Measurements from ENCODE around the gene PTGES2. TPM values are rescaled to one million over a fixed set of nuclear protein-coding genes. Genes with fewer than 3 reads are reported as not detected.

The PTGES2 gene
- total and polyA plus RNA-seq, 9 of the 15 experiments (the other 6 are each of a cell fraction or from before 2014, with no cell fraction given): 2.4 to 196 (median 90.1) TPM

- no peak for TF ChIP-seq CHD1 (IDR thresholded peaks at IDR 0.05; ENCODE audit: low read length)
- TF ChIP-seq TFAP4 (CRISPR knock-in tag; IDR thresholded peaks at IDR 0.05; ENCODE audit: borderline replicate concordance): no peak
Measured at GRCh38 chr9:128118472-128118857, 9.1 kb downstream of the PTGES2 start (continued).

- Histone ChIP-seq H4K20me1 (replicated peaks; ENCODE audit: control insufficient read depth, insufficient read depth, low read length) (no peaks in the 10 kb centered on the region), H3K36me3 (ENCODE audit: control insufficient read depth, insufficient read depth, low read length) (peaks cover 54% of the 10 kb centered on the region; the same call in 2 of the 3 replicates), H3K27me3 (ENCODE audit: control insufficient read depth in 2 of 2, insufficient read depth in 2 of 2, low read length in 2 of 2) (no peaks in the 10 kb centered on the region), H3K9me1 (ENCODE audit: control insufficient read depth, insufficient read depth, low read length) (no peaks in the 10 kb centered on the region), H3K27ac (ENCODE audit: extremely low read depth, low read depth, low read length) (peak overlapping the region; percentile 16; the same call in 1 of the 3 replicates), H3K9ac (ENCODE audit: insufficient read depth in 1 of 2, low read depth in 2 of 2, low read length in 2 of 2) (peak overlapping the region; percentile 21 to 82; a peak in 3 of 4 replicates), H2AFZ (ENCODE audit: low read depth, low read length) (peak overlapping the region; percentile 75), H3K4me1 (replicated peaks in 1 of 2; ENCODE audit: control insufficient read depth in 2 of 2, insufficient read depth in 2 of 2, low read length in 2 of 2) (peaks cover 24 to 74% of the 10 kb centered on the region in 2 experiments; a peak in 4 of 5 replicates), H3K79me2 (ENCODE audit: control insufficient read depth, insufficient read depth, low read length) (no peaks in the 10 kb centered on the region; the same call in 2 of the 3 replicates), H3K4me2 (ENCODE audit: insufficient read depth, low read length) (peak overlapping the region; percentile 43), H3K4me3 (no peak overlapping the region), H3K9me3 (replicated peaks; ENCODE audit: control insufficient read depth, insufficient read depth, low read depth, low read length) (no peaks in the 10 kb centered on the region; the same call in 1 of the 2 replicates)
- CTCF ChIA-PET (ENCODE audit: low intra/inter-chr PET ratio): interaction anchor here (0.6 to 3.3 kb wide), 10 partner anchors 8 to 332 kb away, joined by 3 to 57 read pairs (median 4); partner anchors contain the start of genes CDK9 and DPM2
- peak; percentile 97 for FAIRE-seq
- 11% methylated on average over 27 of the region's 27 CpGs for WGBS (ENCODE audit: insufficient coverage, low coverage, missing lambda C conversion rate)
- peak; percentile 68 for ATAC-seq
- POLR2A ChIA-PET: interaction anchor here (0.6 to 1.2 kb wide), 7 partner anchors 10 to 959 kb away, joined by 3 to 5 read pairs (median 3); partner anchors contain the start of gene PTGES2
- no TSS peak for BruUV-seq (replicated peaks)
- in situ Hi-C loops (cut with MboI) (loop anchor here (5.0 kb wide), 1 partner anchor 181 kb away; the partner anchor contains the start of gene DPM2), intact Hi-C loops (cut with micrococcal nuclease) (loop anchor here (1.0 to 5.0 kb wide), 4 partner anchors 36 to 175 kb away; partner anchors contain the start of genes NAIF1 and SLC25A25)
- peak; percentile 72 to 96 (median 76) for DNase-seq (ENCODE audit: extremely low read depth in 1 of 4, low spot score in 3 of 4)
- TF ChIP-seq NR2F6 (CRISPR knock-in tag; IDR thresholded peaks at IDR 0.05) (no peak), PURB (CRISPR knock-in tag; IDR thresholded peaks at IDR 0.05; ENCODE audit: low read depth) (no peak), ATF2 (CRISPR knock-in tag; IDR thresholded peaks at IDR 0.05) (no peak), ZNF24 (IDR thresholded peaks at IDR 0.05) (peak; percentile 27; the same call in 1 of the 2 replicates), TEAD1 (CRISPR knock-in tag; IDR thresholded peaks at IDR 0.05) (peak in 1 of 2 experiments; percentile 90; a peak in 2 of 4 replicates), ZNF232 (CRISPR knock-in tag; IDR thresholded peaks at IDR 0.05) (no peak), ZNF592 (IDR thresholded peaks at IDR 0.05) (peak; percentile 96), STAG1 (CRISPR knock-in tag; IDR thresholded peaks at IDR 0.05; ENCODE audit: borderline replicate concordance) (peak; percentile 96), PPARD (CRISPR knock-in tag; IDR thresholded peaks at IDR 0.05) (no peak), BCOR (IDR thresholded peaks at IDR 0.05) (0 out of 2 replicates have a peak, but pooled peaks have one; percentile 25)
Measured at GRCh38 chr9:128117613-128118471, 9.7 kb downstream of the PTGES2 start.
